HG02970 (cell line): ENCODE data around the gene CDK5RAP3.
"Not testable (repeated sequence)": the region's sequence is repeated elsewhere in the genome, so short reads cannot be mapped to it uniquely, and the experiment has no call there.

ENCODE experiments used
- ATAC-seq: cut with Tn5 transposase; IDR thresholded peaks from one replicate; pipeline ENCODE4 v1.9.1; 2021; ENCODE audit warnings: mild to moderate bottlenecking, moderate library complexity, moderate number of reproducible peaks; ENCODE audit not compliant: unreplicated experiment, low FRiP score

CDK5RAP3 gene

DNA sequence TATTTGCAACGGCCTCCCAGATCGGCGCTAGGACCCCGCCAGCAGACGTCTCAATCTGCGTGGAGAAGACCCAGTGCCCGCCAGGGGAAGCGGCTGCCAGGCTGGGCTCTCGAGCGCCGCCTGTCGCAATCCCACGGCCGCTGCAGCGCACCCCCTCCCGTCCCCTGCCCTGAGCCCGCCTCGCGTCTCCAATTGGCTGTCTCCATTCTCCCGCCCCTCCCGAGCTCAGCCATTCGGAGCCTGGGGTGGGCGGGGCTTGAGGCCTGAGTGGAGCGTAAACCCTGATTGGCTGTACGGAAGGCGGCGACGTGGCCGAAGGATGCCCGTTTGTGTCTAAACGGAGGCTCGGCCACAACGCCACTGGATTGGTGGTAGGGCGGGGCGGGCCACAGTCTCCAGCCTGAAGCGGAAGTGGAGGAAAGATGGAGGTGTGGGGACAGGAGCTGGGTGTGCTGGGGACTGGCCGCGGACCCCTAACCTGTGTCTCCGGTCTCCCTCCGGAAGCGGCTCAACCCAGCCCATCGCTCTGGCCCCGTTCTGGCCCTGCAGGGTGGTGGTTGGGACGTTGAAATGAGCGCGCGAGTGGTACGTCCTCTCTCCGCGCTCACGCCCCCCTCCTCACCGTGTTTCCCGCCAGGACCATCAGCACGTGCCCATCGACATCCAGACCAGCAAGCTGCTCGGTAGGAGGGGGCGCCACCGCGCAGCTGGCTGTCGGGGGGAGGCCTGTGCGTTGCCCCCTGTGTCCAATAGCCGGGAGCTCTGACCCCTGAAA, at the start of gene CDK5RAP3:
Gene CDK5RAP3 (plus strand): TSS at position 389 of the 775 bp plus-strand sequence. CDS start 34 bp downstream, at position 423.
- ATAC-seq, result peak; percentile 95

GRCh38 chr17:47924785-47925677, 45.9 kb upstream of the CDK5RAP3 start:
- ATAC-seq, result no peak

DNA sequence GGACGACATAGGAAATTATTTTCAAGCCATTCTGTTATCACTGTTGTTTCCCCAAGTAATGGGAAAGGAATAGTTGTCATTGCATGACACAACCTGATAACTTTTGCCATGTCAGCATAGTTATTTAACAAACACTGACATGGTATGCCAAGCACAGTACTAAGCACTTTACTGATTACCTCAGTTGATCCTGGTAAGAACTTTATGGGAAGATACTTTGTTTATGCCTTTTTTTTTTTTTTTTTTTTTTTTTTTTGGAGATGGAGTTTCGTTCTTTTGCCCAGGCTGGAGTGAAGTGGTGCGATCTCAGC, 45.3 kb upstream of the CDK5RAP3 start:
- no peak for ATAC-seq

DNA sequence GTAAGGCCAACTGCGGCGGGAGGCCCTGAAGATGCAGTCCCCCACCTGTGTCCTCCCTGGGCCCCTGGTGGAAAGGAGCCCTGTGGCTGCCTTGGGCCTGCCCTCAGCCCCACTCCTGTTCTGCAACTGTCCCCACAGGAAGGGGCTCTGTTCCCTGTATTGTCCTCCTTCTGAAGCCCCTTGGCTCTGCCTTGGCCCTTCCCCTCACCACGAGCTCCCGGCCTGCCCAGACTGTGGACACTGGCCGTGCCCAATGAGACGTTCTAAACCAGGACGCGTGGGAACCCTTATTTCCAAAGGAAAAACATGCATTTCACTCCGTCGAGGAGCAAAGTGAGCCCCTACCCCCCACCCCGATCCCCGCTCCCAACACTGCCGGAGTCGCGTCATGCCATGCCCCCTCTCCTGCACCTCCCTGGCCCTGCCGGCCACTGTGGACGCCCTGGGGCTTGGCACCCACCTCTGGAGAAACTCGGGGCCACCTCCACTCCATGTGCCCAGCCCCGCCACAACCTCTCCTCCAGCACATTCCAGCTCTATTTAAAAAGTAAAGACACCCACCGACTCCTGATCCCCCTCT, 43.0 kb upstream of the CDK5RAP3 start:
- no peak for ATAC-seq

DNA sequence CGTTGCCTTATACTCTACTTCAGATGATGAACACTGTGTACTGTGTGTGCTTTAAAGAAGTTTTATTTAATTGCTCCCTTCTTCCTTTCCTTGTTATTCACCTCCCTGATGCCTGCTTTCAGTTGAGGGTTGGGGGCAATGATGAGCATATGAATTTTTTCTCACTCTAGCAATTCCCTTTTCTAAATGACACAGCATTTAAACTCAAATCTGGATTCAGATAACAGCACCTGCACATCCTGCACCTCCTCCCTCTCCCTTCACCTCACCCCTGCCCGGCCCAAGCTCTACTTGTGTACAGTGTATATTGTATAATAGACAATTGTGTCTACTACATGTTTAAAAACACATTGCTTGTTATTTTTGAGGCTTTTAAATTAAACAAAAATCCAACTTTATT, 42.5 kb upstream of the CDK5RAP3 start:
- no peak for ATAC-seq

DNA sequence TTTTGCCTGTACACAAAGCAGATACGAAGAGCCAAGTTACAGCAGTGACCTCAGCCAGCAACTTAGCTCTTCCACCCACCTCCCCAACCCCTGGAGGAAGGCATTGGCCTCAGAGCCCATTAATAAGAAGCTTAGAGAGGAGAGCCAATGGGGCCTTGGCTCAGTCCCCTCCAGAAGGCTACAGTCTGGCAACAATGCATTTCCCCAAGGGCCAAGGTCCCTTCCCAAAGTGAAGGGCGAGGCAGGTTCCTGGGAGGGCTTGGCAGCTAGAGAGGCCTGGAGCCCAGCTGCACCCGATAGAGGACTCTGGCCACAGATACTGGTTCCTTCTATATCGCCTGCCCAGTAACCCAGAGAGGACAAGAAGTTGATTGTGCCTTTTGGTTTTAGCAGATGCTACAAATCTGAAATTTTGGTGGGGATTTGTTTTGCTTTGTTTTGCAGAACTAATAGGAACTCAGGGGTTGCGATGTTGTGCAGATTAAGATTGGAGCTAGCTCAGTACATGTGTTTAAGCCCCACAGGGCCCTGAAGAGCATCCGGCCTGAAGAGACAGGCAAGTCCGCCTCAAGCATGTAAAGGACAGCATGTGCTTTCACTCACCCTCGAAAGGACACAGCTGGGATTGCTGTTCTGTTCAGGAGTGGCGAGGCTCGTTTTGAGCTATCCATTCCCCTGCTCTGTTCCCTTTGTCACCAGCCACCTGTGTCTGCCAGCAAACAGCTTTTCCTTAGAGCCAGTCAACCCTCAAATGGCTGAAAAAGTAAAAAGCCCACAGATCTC, 41.5 kb upstream of the CDK5RAP3 start:
- no peak for ATAC-seq

DNA sequence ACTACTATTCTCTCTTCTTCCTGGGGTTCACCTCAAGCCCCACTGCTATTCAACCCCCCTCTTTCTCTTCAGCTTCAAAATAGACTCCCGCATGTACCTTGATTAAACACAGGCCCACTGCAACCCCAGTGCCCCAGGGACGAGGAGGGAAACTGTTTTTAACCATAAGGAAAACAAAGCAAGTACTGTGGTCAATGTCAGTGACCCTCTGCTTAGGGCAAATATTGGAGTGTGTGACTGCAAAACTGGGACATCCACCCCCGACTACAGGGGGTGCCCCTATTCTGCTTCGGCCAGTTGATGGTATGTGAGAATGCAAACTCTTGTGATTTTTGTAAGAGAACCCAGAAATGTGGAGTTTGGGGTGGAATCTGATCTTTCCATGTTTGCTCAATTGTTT, 39.1 kb upstream of the CDK5RAP3 start:
- no peak for ATAC-seq

- no peak for ATAC-seq
Observed at GRCh38 chr17:47934856-47935255, 36.1 kb upstream of the CDK5RAP3 start.

- ATAC-seq, result not testable (repeated sequence)
Observed at GRCh38 chr17:47935468-47935867, 35.4 kb upstream of the CDK5RAP3 start.

GRCh38 chr17:47935961-47936360, 35.0 kb upstream of the CDK5RAP3 start:
- no peak for ATAC-seq

GRCh38 chr17:47937941-47938340, 33.0 kb upstream of the CDK5RAP3 start:
- no peak for ATAC-seq

- peak; percentile 92 for ATAC-seq
Observed at GRCh38 chr17:47941246-47942095, 29.4 kb upstream of the CDK5RAP3 start, which contains the start of gene PNPO. Gene PNPO, plus strand, starts transcription at chr17:47941571. Its CDS starts 105 bp downstream, at chr17:47941676.

DNA sequence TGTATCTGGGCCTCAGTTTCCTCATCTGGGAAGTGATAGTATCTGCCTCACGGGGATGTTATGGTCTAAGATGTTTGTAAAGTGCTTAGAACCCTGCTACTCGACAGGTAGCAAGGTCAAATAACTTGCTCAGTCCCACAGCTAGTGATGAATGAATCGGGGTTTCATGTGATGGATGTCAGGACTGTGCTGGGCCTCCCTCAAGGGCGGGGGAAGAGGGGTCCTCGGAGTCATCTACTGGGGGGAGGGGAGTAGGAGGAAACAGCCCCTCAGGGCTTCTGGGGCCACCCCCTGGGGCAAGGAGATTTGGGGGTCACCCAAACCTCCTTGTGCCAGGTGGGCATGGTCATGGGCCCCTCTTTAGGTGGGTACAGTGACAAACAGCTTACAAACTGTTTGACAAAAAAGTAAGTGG, 28.8 kb upstream of the CDK5RAP3 start:
- no peak for ATAC-seq

DNA sequence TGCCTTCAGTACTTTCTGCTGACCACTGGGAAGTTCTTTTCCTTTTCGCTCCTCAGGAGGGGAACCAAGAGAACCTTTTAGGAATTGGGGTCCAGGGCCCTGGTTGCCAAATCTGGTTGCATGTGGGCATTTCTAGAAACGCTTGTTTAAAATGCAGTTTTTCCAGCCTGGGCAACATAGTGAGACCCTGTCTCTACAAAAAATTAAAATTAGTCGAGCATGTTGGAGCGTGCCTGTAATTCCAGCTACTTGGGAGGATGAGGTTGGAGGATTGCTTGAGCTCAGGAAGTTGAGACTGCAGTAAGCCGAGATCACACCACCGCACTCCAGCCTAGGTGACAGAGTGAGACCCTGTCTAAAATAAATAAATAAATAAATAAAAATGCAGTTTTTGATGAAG, 28.3 kb upstream of the CDK5RAP3 start:
- no peak for ATAC-seq

DNA sequence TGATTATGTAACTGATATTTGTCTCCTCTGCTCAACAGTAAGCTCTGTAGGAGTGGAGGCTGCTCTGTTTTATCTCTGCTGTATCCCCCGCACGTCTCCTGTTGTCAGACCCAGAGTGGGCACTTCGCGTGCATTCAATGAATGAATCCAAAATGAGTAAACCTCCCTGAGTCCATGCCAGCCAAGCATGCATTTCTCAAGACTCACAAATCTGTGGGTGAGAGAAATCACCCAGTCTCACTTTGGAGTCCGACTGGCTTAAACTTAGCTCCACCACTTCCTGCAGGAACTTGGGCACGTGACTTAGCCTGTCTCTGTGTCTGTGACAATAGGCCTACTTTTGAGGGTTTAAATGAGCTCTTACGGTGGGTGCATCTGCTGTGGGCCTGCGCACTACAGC, 25.8 kb upstream of the CDK5RAP3 start:
- no peak for ATAC-seq

GRCh38 chr17:47945529-47946508, 25.1 kb upstream of the CDK5RAP3 start:
- no peak for ATAC-seq

- no peak for ATAC-seq
Observed at GRCh38 chr17:47946516-47946915, 24.4 kb upstream of the CDK5RAP3 start.

GRCh38 chr17:47946929-47947397, 23.9 kb upstream of the CDK5RAP3 start:
- ATAC-seq, result peak; percentile 44
